ENCODE results near the gene CDK3.
A peak's percentile ranks its signal among the peaks of the same experiment; 100 is the strongest.

Gene CDK3

GRCh38 chr17:75991396-75991795 is 9.3 kb upstream of the CDK3 start:
- DNase-seq (ENCODE audit: low read depth in 2 of 2): no peak

- no peak for DNase-seq (ENCODE audit: low read depth in 2 of 2)
These were observed 5.8 kb upstream of the CDK3 start for GRCh38 chr17:75994802-75995370.

- no peak for DNase-seq (ENCODE audit: low read depth in 2 of 2)
These were observed 5.2 kb upstream of the CDK3 start for GRCh38 chr17:75995385-75995925.

- peak in 1 of 2 donors; percentile 36 for DNase-seq (ENCODE audit: low read depth in 2 of 2)
These were observed 3.7 kb upstream of the CDK3 start for GRCh38 chr17:75996665-75997590.

GRCh38 chr17:75998327-75998795 is 2.3 kb upstream of the CDK3 start:
- DNase-seq (ENCODE audit: low read depth in 2 of 2): no peak

- DNase-seq (ENCODE audit: low read depth in 2 of 2): peak; percentile 62 to 65
These were observed 470 bp upstream of the CDK3 start for GRCh38 chr17:76000016-76000754.

GRCh38 chr17:76002100-76002499 is 1.4 kb downstream of the CDK3 start:
- DNase-seq (ENCODE audit: low read depth in 2 of 2): no peak

- DNase-seq (ENCODE audit: low read depth in 2 of 2): no peak
These were observed 3.3 kb downstream of the CDK3 start for GRCh38 chr17:76003915-76004314.

GRCh38 chr17:76004750-76005262 is 4.2 kb downstream of the CDK3 start:
- DNase-seq (ENCODE audit: low read depth in 2 of 2): no peak

- peak; percentile 70 to 80 for DNase-seq (ENCODE audit: low read depth in 2 of 2)
These were observed 4.9 kb downstream of the CDK3 start for GRCh38 chr17:76005263-76006149.

- DNase-seq (ENCODE audit: low read depth in 2 of 2): no peak
These were observed 6.6 kb downstream of the CDK3 start for GRCh38 chr17:76007131-76007849.

- no peak for DNase-seq (ENCODE audit: low read depth in 2 of 2)
These were observed 7.2 kb downstream of the CDK3 start for GRCh38 chr17:76007850-76008165.

- no peak for DNase-seq (ENCODE audit: low read depth in 2 of 2)
These were observed 7.6 kb downstream of the CDK3 start for GRCh38 chr17:76008208-76008607.

- DNase-seq (ENCODE audit: low read depth in 2 of 2): no peak
These were observed 8.2 kb downstream of the CDK3 start for GRCh38 chr17:76008630-76009425.

- no peak for DNase-seq (ENCODE audit: low read depth in 2 of 2)
These were observed 8.8 kb downstream of the CDK3 start for GRCh38 chr17:76009447-76009846.

- DNase-seq (ENCODE audit: low read depth in 2 of 2): no peak
These were observed 9.5 kb downstream of the CDK3 start for GRCh38 chr17:76009969-76010661.

GRCh38 chr17:76011951-76012350 is 11.3 kb downstream of the CDK3 start:
- DNase-seq (ENCODE audit: low read depth in 2 of 2): no peak

- DNase-seq (ENCODE audit: low read depth in 2 of 2): no peak
These were observed 12.8 kb downstream of the CDK3 start for GRCh38 chr17:76013377-76013932.
